SJCRH30 (cell line): ENCODE data around the gene RARG. TPM values are rescaled to one million over a fixed set of nuclear protein-coding genes. Genes with fewer than 3 reads are reported as not detected.
A peak's percentile ranks its signal among the peaks of the same experiment; 100 is the strongest.

Source experiments
- DNase-seq, 2 experiments: peaks; one replicate each; pipeline ENCODE4 v3.0.0-alpha.2; 2015 to 2020
- H3K27ac ChIP-seq: fragments of 250-450 bp; sonication (Bioruptor Pico); 2 replicates; pipeline ENCODE4 v1.5.1; 2020; ENCODE audit warnings: mild to moderate bottlenecking, moderate library complexity
- H3K27me3 ChIP-seq: fragments of 250-450 bp; sonication (Bioruptor Pico); 2 replicates; pipeline ENCODE4 v1.5.1; 2020; ENCODE audit warnings: mild to moderate bottlenecking, moderate library complexity
- H3K36me3 ChIP-seq: fragments of 250-450 bp; sonication (Bioruptor Pico); 2 replicates; pipeline ENCODE4 v1.5.1; 2020; ENCODE audit warnings: mild to moderate bottlenecking, moderate library complexity
- H3K4me1 ChIP-seq: fragments of 250-450 bp; sonication (Bioruptor Pico); 2 replicates; pipeline ENCODE4 v1.5.1; 2020; ENCODE audit warnings: mild to moderate bottlenecking, moderate library complexity
- H3K4me3 ChIP-seq: fragments of 250-450 bp; sonication (Bioruptor Pico); 2 replicates; pipeline ENCODE4 v1.5.1; 2020; ENCODE audit warnings: mild to moderate bottlenecking, moderate library complexity
- H3K9me3 ChIP-seq: fragments of 250-450 bp; sonication (Bioruptor Pico); replicated peaks from 2 replicates; pipeline ENCODE4 v1.5.1; 2020; ENCODE audit warnings: mild to moderate bottlenecking, moderate library complexity
- total RNA-seq: library from RNA; depleted of rRNA; stranded (reverse); fragments of >200 nt; shearing (Covaris generic); gene quantifications from 2 replicates; pipeline ENCODE4 v1.2.3, GENCODE V29; 2014

RARG gene
- total RNA-seq, 1 experiment from 2014 or later: 5.5 TPM

DNA sequence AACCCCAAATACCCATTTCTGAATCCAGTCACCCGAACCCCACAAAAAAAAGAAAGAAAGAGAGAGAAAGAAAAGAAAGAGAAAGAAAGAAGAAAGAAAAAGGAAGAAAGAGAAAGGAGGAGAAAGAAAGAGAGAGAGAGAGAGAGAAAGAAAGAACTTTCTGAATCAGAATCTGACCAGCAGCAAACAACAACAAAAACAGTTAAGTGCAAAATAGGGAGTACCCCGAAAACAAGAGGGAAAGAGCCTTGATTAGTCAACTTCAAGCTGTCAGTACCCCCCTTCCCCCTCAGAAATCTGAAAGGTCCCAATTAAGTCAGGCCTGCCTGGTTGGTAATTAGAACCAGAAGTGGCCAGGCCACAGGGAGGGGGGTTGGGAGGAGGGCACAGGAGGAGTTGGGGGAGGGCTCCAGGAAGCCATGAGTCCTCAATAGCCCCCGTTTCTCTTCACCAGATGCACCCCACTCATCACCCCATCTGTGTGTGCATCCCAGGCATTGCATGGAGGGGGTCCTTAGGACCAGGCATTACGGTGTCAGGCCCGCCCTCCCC, 9.8 kb downstream of the RARG start:
- no peak overlapping the region for H3K27ac ChIP-seq
- peak overlapping the region; percentile 57 for H3K4me3 ChIP-seq
- peaks cover 11% of the 10 kb centered on the region; the same call in 1 of the 2 replicates for H3K27me3 ChIP-seq
- H3K4me1 ChIP-seq: peaks cover 23% of the 10 kb centered on the region
- DNase-seq: peak in 1 of 2 experiments; percentile 23
- H3K36me3 ChIP-seq: no peaks in the 10 kb centered on the region
- no peaks in the 10 kb centered on the region for H3K9me3 ChIP-seq

DNA sequence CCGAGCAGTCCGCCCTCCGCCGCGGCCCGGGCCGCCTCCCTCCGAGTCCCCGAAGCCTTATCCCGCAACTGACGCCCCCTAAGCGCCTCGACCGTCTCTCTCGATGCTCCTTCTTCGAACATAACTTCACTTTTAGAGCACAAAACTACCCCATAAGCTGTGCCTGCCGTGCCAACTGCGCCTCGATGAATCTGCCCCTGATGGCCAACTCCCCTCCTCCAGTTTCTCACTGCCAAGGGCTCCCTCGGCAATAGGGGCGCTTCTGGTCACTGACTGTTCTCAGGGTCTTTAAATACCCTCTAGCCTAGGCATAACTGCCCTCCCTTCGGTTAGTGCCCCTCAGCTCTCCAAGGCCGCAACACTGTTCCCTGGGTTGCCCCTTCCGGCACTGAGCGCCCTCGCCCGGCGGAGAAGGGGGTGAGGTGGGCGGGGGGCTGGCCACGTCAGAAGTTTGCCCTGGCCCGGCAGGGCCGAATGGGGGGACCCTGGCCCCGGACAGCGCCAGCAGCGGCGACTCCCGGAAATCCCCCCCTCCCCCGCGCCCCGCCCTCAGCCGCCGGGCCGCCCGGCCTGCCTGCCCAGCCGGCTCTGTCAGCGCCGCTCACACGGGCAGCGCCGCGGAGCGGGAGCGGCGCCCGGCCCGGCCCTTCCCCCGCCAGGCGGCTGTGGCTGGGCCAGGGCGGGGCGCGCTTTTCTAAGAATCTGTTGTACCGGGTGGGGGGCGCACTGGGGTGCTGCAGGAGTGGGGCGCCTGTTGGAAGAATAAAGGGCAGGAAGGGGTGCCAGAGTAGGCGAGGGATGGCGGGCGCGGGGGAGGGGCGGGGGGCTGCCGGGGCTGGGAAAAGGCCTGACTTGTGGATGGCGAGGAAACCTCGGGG, 10.6 kb downstream of the RARG start:
- H3K4me1 ChIP-seq: peaks cover 23% of the 10 kb centered on the region

DNA sequence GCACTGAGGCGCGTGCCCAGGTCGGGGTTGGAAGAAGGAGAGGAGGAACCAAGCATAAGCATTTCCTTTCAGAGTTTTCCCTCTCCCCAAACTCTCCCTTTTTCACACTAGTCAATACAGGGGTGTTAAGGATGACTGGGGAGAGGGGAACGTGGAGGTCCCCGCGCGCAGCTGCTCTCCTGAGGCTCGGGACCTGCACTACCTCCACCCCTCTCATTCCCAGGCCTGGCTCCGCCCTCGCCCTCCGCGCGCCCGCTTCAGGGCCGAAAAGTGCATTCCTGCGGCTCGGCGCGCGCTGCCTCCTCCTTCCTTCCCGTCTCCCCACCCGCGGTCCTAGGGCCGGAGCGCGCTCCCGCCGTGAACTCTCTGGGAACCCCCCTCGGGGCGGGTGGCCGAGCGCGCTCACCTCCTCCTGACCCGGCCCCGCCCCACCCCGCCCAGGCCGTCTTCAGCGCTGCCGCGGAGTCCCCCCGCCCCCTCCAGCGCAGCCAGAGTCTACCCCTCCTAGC, 11.3 kb downstream of the RARG start:
- peak; percentile 89 to 90 for DNase-seq
- Histone ChIP-seq H3K27me3 (peaks cover 11% of the 10 kb centered on the region; the same call in 1 of the 2 replicates), H3K9me3 (no peaks in the 10 kb centered on the region), H3K4me3 (peak overlapping the region; percentile 57), H3K27ac (no peak overlapping the region), H3K4me1 (peaks cover 23% of the 10 kb centered on the region), H3K36me3 (no peaks in the 10 kb centered on the region)

More for the DNA sequence above, 10.6 kb downstream of the RARG start:
- H3K27ac ChIP-seq: peak overlapping the region; percentile 9; the same call in 1 of the 2 replicates
- H3K9me3 ChIP-seq: no peaks in the 10 kb centered on the region
- DNase-seq: peak; percentile 58
- H3K36me3 ChIP-seq: no peaks in the 10 kb centered on the region
- H3K4me3 ChIP-seq: peak overlapping the region; percentile 57
- H3K27me3 ChIP-seq: peaks cover 11% of the 10 kb centered on the region; the same call in 1 of the 2 replicates

DNA sequence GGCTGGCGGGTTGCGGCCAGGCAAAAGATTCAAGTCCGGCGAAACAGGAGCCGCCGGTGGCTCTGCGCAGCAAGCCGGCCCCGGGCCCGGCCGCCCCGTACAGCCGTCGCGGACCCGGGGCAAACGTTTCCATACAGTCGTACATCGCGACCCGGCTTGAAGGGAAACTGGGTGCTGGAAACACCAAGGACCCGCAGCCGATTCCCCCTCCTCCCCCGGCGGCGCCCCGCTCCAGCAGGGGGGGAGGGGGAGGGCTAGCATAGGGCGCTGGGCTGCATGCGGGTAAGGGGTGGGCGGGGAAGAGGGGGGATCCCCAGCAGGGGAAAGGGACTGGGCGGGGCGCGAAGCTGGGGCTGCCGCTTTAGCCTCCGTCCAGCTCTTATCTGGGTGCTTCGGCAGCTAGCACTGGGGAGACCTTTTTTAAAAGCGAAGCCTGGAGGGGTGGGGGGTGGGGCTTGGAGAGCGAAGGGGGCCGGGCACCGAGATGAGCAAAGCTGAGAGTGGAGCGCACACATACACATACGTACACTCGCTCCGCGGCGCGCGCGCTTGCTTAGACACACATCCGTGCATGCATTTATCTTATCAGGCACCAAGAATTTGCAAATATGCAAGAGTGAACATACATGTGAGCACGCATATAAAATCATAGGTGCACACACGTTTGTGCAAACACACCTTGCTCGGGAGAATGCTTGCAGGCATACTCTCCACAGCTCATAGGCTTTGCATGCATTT, 11.9 kb downstream of the RARG start:
- peaks cover 23% of the 10 kb centered on the region for H3K4me1 ChIP-seq

DNA sequence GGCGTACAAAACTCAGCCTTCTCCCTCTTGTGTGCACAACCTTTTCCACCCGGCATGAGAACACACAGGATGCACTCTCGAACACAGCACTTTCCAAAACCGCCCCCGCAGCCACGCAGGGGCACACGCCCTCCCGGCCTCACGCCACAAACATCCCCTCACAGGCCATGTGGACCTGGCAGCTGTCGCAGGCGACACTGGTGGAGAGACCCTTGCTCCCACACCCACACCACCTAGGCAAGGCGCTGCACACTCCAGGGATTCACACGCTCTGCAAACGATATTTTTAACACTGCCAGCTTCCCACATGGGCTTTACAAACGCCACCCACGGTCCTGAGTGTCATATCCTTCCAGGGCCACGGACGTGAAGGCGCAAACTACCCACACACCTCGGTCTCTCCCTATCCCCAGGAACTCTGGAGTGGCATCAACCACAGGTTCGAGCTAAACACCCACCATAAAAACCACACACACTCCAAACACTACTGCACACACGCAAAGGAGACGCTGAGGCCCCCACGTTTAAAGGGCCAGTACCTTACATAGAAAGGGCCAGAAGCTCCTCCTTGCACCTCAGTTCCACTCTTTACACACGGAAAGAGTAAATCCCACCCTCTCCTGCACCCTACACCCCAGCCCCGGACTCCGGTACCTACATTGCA, 12.6 kb downstream of the RARG start:
- no peaks in the 10 kb centered on the region for H3K9me3 ChIP-seq
- peaks cover 11% of the 10 kb centered on the region; the same call in 1 of the 2 replicates for H3K27me3 ChIP-seq
- H3K4me1 ChIP-seq: peaks cover 23% of the 10 kb centered on the region
- no peaks in the 10 kb centered on the region for H3K36me3 ChIP-seq
- no peak overlapping the region for H3K27ac ChIP-seq
- peak in 1 of 2 experiments; percentile 33 for DNase-seq
- peak overlapping the region; percentile 57 for H3K4me3 ChIP-seq

More for the DNA sequence above, 11.9 kb downstream of the RARG start:
- Histone ChIP-seq H3K27ac (no peak overlapping the region), H3K4me3 (peak overlapping the region; percentile 57), H3K9me3 (no peaks in the 10 kb centered on the region), H3K36me3 (no peaks in the 10 kb centered on the region), H3K27me3 (peaks cover 11% of the 10 kb centered on the region; the same call in 1 of the 2 replicates)
- DNase-seq: peak; percentile 42 to 61

DNA sequence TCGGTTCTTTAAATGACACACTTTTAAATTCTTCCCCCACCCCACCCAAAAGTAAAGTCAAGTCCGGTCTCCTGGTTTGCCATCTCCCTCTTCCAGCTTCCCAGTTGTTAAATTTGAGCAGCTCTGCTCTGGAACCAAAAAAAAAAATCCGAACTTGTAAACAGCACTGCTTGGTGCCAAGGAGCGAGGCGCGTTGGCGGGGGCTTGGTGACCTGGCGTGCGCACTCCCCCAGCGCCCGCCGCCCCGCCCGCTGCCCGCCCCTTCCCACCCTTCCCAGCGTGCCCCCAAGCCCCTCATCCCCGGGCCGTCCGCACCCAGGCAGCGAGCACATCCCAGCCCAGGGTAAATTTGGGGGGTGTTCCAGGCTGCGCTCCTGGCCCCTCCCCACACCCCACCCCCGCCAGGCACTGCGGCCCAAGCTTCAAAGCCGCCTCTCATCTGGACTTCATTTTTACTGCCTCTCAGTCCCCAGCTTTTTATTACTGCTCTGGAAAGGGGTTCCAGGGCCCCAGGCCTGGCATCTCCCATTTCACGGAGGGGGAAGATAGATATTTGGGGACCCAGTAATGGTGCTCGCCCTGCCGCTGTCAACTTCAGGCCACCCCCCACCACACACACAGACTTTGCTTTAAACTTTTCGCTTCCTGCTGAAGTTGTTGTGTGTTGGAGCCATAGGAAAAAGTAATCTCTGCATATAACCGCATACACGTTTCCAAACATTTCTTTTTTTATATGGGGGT, 13.3 kb downstream of the RARG start:
- H3K27ac ChIP-seq: no peak overlapping the region
- peak overlapping the region; percentile 57; the same call in 1 of the 2 replicates for H3K4me3 ChIP-seq
- H3K4me1 ChIP-seq: peaks cover 18% of the 10 kb centered on the region
- H3K9me3 ChIP-seq: no peaks in the 10 kb centered on the region
- H3K36me3 ChIP-seq: no peaks in the 10 kb centered on the region
- H3K27me3 ChIP-seq: peaks cover 11% of the 10 kb centered on the region; the same call in 1 of the 2 replicates
- DNase-seq: no peak

DNA sequence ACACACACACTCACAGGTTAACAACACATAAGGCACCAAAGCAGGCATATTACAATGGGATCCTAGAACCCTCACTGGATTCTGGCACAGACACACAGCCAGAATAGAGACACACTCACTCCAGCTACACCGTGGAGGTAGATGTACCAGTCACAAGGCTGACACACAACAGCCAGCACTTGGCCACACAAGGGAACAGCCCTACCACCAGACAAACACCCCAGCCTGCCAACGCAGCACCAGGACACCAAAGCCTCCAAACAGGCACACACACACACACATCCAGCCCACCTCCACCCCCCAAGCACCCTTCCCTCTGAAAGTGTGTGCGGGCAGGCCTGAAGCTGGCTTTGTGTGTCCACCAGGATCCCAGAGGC, 14.1 kb downstream of the RARG start:
- DNase-seq: no peak
- no peaks in the 10 kb centered on the region for H3K36me3 ChIP-seq
- no peak overlapping the region for H3K4me3 ChIP-seq
- no peak overlapping the region for H3K27ac ChIP-seq
- no peaks in the 10 kb centered on the region for H3K9me3 ChIP-seq
- peaks cover 11% of the 10 kb centered on the region; the same call in 1 of the 2 replicates for H3K27me3 ChIP-seq
- peaks cover 13% of the 10 kb centered on the region for H3K4me1 ChIP-seq

DNA sequence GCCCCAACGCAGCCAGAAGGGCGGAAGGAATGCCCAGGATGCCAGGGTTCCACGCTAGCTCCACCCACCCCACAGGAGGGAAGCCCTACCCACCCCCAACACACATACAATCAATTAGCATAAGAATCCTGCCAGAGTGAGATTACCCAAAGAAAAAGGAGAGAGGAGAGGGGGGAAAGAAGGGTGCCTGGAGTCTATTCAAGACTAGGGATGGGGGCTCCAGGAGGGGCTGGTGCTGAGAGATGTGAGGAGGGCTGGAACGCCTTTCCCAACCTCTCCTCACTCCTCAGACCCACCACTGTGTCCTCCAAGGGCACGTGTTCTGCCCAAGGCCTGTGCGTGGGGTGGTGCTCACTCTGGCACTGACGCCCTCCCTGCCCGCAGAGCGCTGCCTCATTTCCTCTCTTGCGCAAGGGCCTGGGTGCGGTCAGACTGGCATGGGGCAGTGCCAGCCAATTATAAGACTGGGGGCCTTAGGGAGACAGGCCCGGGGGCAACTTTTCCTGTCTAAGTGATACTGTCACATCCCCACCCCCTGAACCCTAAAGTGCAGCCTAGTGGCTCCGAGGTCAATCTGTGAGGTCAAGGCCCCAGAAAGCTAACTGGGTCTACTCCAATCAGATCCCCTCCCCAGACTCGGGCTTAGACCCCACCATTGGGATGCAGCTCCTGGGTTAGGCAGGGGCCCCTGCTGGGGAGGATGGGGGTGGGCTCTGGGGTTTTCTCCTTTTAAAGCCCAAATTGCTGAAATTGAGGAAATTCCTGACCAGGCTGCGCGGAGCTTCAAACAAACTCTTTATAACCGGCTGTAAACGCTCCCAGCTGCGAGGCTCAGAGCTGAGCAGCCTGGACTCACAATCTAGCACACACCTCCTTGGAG, 14.7 kb downstream of the RARG start:
- H3K36me3 ChIP-seq: no peaks in the 10 kb centered on the region
- no peak for DNase-seq
- peaks cover 11% of the 10 kb centered on the region; the same call in 1 of the 2 replicates for H3K27me3 ChIP-seq
- H3K4me3 ChIP-seq: no peak overlapping the region
- no peak overlapping the region for H3K27ac ChIP-seq
- peaks cover 8% of the 10 kb centered on the region for H3K4me1 ChIP-seq
- no peaks in the 10 kb centered on the region for H3K9me3 ChIP-seq

DNA sequence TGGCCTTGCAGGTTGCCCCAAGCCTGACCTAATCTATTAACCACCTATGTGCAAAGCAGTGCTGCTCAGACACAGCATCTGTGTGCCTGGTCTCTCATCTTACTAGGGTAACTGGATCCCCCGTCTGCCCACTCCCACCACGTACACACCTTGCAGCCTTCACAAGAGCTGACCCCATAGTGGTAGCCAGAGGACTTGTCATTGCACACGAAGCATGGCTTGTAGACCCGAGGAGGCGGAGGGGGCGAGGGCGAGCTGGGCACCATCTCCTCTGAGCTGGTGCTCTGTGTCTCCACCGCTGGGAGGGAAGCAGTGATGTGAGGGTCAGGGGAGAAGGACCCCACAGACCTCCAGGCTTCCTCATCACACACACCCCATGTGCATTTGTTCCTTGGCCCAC, 16.5 kb downstream of the RARG start:
- no peak for DNase-seq
- H3K36me3 ChIP-seq: no peaks in the 10 kb centered on the region
- no peak overlapping the region for H3K4me3 ChIP-seq
- H3K9me3 ChIP-seq: no peaks in the 10 kb centered on the region
- H3K27ac ChIP-seq: no peak overlapping the region
- peaks cover 8% of the 10 kb centered on the region; the same call in 1 of the 2 replicates for H3K4me1 ChIP-seq
- H3K27me3 ChIP-seq: peaks cover 11% of the 10 kb centered on the region; the same call in 1 of the 2 replicates

DNA sequence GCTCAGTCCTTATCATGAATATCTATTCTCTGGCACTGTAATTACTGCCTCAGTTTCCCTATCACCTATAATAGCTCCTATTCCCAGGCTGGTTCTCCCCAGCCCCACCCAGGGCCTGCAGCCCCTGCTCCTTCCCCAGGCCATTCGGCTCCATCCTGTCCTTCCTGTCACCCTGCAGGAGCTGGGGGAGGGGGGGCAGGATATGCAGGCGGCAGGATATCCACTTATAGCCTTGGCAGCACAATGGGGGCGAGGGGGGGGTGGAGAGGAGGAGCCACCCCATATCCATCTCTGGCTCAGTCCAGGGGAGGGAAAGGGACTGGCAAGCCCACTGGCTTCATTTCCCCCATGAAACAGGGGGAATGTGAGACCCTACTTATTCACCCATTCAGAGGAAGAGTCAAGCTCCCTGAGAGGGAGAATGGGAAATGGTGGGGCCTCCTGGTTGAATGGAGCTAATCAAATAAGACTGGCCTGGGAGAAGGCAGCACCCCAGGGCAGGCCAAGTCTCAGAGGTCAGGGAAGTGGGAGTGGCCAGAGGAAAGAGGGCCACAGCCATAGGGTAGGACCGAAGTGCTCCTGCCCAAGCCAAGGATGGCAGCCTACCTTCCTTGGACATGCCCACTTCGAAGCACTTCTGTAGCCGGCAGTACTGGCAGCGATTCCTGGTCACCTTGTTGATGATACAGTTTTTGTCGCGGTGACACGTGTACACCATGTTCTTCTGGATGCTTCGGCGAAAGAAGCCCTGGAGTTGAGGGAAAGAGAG, 17.1 kb downstream of the RARG start:
- Histone ChIP-seq H3K4me3 (no peak overlapping the region), H3K4me1 (peaks cover 8% of the 10 kb centered on the region; the same call in 1 of the 2 replicates), H3K9me3 (no peaks in the 10 kb centered on the region), H3K27ac (no peak overlapping the region), H3K27me3 (peaks cover 10% of the 10 kb centered on the region; the same call in 1 of the 2 replicates), H3K36me3 (no peaks in the 10 kb centered on the region)
- DNase-seq: no peak

DNA sequence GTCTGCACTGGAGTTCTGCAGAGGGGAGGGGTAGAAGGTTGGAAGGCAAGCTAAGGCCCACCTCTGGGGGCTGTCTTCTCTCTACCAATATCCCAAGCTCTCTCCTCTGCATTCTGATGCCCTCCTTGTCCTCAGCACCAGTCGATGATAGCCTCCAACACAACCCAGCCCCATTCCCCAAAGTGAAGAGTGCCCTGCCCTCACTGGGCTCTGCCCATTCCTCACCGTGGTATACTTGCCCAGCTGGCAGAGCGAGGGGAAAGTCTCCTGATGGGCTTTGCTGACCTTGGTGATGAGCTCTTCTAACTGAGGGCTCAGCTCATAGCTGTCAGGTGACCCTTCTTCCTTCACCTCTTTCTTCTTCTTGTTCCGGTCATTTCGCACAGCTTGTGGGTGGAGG, 17.8 kb downstream of the RARG start:
- H3K9me3 ChIP-seq: no peaks in the 10 kb centered on the region
- H3K27ac ChIP-seq: no peak overlapping the region
- DNase-seq: no peak
- no peak overlapping the region for H3K4me3 ChIP-seq
- H3K36me3 ChIP-seq: no peaks in the 10 kb centered on the region
- peaks cover 4% of the 10 kb centered on the region; the same call in 1 of the 2 replicates for H3K27me3 ChIP-seq
- H3K4me1 ChIP-seq: peaks cover 3% of the 10 kb centered on the region; the same call in 1 of the 2 replicates

DNA sequence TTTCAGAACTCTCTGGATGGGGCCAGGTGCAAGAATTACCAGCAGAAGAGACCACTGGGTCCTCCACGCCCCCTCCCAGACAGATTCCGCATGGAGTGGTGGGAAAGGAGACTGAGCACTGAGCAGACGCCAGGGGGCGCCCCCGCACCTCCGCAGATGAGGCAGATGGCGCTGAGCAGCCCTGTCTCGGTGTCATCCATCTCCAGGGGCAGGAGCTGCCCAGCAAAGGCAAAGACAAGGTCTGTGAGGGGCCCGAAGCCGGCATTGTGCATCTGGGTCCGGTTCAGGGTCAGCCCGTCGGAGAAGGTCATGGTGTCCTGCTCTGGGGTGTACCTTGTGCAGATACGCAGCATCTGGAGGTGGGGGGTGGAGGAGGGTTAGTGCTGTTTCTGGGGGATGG, 18.7 kb downstream of the RARG start:
- no peak overlapping the region for H3K4me3 ChIP-seq
- H3K27ac ChIP-seq: no peak overlapping the region
- no peaks in the 10 kb centered on the region for H3K9me3 ChIP-seq
- H3K4me1 ChIP-seq: no peaks in the 10 kb centered on the region
- peak; percentile 82 to 86 for DNase-seq
- no peaks in the 10 kb centered on the region for H3K36me3 ChIP-seq
- H3K27me3 ChIP-seq: no peaks in the 10 kb centered on the region
